ENCODE measurements around the gene SKP2.

DNA sequence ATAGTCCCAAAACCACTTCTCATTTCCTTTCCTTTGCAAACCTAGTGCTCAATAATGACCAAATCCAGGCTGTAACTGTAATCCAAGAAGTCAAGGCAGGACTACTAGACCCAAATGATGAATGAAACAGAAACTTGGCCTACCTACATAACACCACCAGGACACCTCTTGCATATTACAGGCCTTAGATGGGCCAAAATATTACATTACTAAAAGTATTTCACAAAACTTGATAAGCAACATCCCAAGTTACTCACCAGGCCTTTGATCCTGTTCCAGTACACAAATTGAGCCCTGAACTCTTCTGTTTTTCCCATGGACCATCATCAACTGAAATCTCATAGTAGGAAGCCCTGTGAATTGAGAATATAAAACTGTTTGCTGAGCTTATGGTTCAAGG lies 55.0 kb downstream of the SKP2 start:
- TF ChIP-seq, protein P1, sequence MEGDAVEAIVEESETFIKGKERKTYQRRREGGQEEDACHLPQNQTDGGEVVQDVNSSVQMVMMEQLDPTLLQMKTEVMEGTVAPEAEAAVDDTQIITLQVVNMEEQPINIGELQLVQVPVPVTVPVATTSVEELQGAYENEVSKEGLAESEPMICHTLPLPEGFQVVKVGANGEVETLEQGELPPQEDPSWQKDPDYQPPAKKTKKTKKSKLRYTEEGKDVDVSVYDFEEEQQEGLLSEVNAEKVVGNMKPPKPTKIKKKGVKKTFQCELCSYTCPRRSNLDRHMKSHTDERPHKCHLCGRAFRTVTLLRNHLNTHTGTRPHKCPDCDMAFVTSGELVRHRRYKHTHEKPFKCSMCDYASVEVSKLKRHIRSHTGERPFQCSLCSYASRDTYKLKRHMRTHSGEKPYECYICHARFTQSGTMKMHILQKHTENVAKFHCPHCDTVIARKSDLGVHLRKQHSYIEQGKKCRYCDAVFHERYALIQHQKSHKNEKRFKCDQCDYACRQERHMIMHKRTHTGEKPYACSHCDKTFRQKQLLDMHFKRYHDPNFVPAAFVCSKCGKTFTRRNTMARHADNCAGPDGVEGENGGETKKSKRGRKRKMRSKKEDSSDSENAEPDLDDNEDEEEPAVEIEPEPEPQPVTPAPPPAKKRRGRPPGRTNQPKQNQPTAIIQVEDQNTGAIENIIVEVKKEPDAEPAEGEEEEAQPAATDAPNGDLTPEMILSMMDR (IDR thresholded peaks at IDR 0.05) = no peak
- TF ChIP-seq POLR2A (IDR thresholded peaks at IDR 0.05) = no peak

All from lower leg skin (tissue), 3 donors.